Testis (tissue), 2 donors: ENCODE results near the gene ZDHHC7.

Experiments
- CTCF ChIP-seq, 3 experiments: fragments of 450-650 bp in 2 of 3; fragments of 200-600 bp in 1 of 3; sonication (generic) in 1 of 3; IDR thresholded peaks; one replicate each; pipeline ENCODE4 v1.5.1; 2016 to 2019; ENCODE audit warnings: antibody characterized with exemption in 3 of 3, mild to moderate bottlenecking in 2 of 3, moderate library complexity in 1 of 3
- POLR2A ChIP-seq: fragments of 450-650 bp; IDR thresholded peaks from one replicate; pipeline ENCODE4 v1.6.1; 2017; ENCODE audit warnings: antibody characterized with exemption, mild to moderate bottlenecking, moderate library complexity

- no peak for TF ChIP-seq CTCF (IDR thresholded peaks at IDR 0.05)
- no peak for TF ChIP-seq POLR2A
These were observed 35.9 kb upstream of the ZDHHC7 start for GRCh38 chr16:85046931-85047866.
